GM23248 (cell line): ENCODE data around the gene APBA3. TPM values are rescaled to one million over a fixed set of nuclear protein-coding genes. Genes with fewer than 3 reads are reported as not detected.

ENCODE experiments used
- DNase-seq: peaks from one replicate; pipeline ENCODE4 v3.0.0-alpha.2; 2015
- H2AFZ ChIP-seq: fragments of 200-600 bp; sonication (generic); 2 replicates; pipeline ENCODE4 v1.6.1; 2016; ENCODE audit warnings: antibody characterized with exemption
- H3F3A ChIP-seq: fragments of 200-600 bp; sonication (generic); 2 replicates; pipeline ENCODE4 v1.6.1; 2016; ENCODE audit warnings: mild to moderate bottlenecking, antibody characterized with exemption, mixed run types; ENCODE audit not compliant: insufficient read depth
- H3K27ac ChIP-seq: fragments of 200-600 bp; sonication (generic); 2 replicates; pipeline ENCODE4 v1.5.1; 2016; ENCODE audit warnings: mild to moderate bottlenecking
- H3K27me3 ChIP-seq: fragments of 200-600 bp; sonication (generic); replicated peaks from 2 replicates; pipeline ENCODE4 v1.6.1; 2016; ENCODE audit warnings: mild to moderate bottlenecking; ENCODE audit not compliant: insufficient read depth
- H3K36me3 ChIP-seq: fragments of 200-600 bp; sonication (generic); 2 replicates; pipeline ENCODE4 v1.6.1; 2016; ENCODE audit warnings: low read depth, mild to moderate bottlenecking
- H3K4me1 ChIP-seq: fragments of 200-600 bp; sonication (generic); 2 replicates; pipeline ENCODE4 v1.6.1; 2016; ENCODE audit warnings: mild to moderate bottlenecking; ENCODE audit not compliant: insufficient read depth
- H3K4me2 ChIP-seq: fragments of 200-600 bp; sonication (generic); one replicate; pipeline ENCODE4 v1.6.1; 2016; ENCODE audit warnings: mild to moderate bottlenecking; ENCODE audit not compliant: unreplicated experiment
- H3K4me3 ChIP-seq: fragments of 200-600 bp; sonication (generic); 2 replicates; pipeline ENCODE4 v1.5.1; 2016; ENCODE audit warnings: mild to moderate bottlenecking
- H3K79me2 ChIP-seq: fragments of 200-600 bp; sonication (generic); 2 replicates; pipeline ENCODE4 v1.6.1; 2016; ENCODE audit warnings: mild to moderate bottlenecking; ENCODE audit not compliant: insufficient read depth
- H3K9ac ChIP-seq: fragments of 200-600 bp; sonication (generic); 2 replicates; pipeline ENCODE4 v1.6.1; 2016; ENCODE audit warnings: mild to moderate bottlenecking
- H3K9me2 ChIP-seq: fragments of 200-600 bp; sonication (generic); 2 replicates; pipeline ENCODE4 v1.6.1; 2016; ENCODE audit warnings: mixed run types, mild to moderate bottlenecking, moderate library complexity; ENCODE audit not compliant: insufficient read depth
- H3K9me3 ChIP-seq: fragments of 200-600 bp; sonication (generic); one replicate; pipeline ENCODE4 v1.6.1; 2017; ENCODE audit warnings: low read depth
- H4K20me1 ChIP-seq: fragments of 200-600 bp; sonication (generic); 2 replicates; pipeline ENCODE4 v1.6.0; 2016; ENCODE audit not compliant: insufficient read depth
- EZH2 ChIP-seq: fragments of 200-600 bp; sonication (generic); IDR thresholded peaks from 2 replicates; pipeline ENCODE4 v1.6.1; 2018; ENCODE audit warnings: antibody characterized with exemption, mild to moderate bottlenecking; ENCODE audit not compliant: insufficient read depth, poor library complexity, severe bottlenecking
- EZH2phosphoT487 ChIP-seq: fragments of 200-600 bp; sonication (generic); IDR thresholded peaks from 2 replicates; pipeline ENCODE4 v1.6.1; 2018; ENCODE audit warnings: antibody characterized with exemption, moderate library complexity, mild to moderate bottlenecking, low read depth; ENCODE audit not compliant: insufficient read depth
- WGBS, 2 experiments: methylation state at CpG; one replicate each; pipeline ENCODE4 v1.1.6; 2015 to 2017; ENCODE audit warnings: low lambda C conversion rate in 2 of 2, low coverage in 1 of 2; ENCODE audit errors: missing lambda C conversion rate in 2 of 2; 5-methylcytosine and 5-hydroxymethylcytosine counted together
- in situ Hi-C: fragments of 300-500 bp; cut with MboI; formaldehyde crosslinking; loops from 2 replicates; pipeline ENCODE4 v1.15.0; 2020
- polyA plus RNA-seq: library from polyadenylated mRNA; unstranded; fragments of >200 nt; fragmentation: Nextera tagmentation; extraction: Ambion mirVana; gene quantifications from 2 replicates; pipeline ENCODE4 v1.2.1, GENCODE V29; 2016
- total RNA-seq: library from RNA; depleted of rRNA; stranded (reverse); fragments of >200 nt; shearing (Covaris generic); gene quantifications from 2 replicates; pipeline ENCODE4 v1.2.3, GENCODE V29; 2014

Gene APBA3
- total and polyA plus RNA-seq, 2 experiments from 2014 or later, result 16.9 to 28.3 TPM

DNA sequence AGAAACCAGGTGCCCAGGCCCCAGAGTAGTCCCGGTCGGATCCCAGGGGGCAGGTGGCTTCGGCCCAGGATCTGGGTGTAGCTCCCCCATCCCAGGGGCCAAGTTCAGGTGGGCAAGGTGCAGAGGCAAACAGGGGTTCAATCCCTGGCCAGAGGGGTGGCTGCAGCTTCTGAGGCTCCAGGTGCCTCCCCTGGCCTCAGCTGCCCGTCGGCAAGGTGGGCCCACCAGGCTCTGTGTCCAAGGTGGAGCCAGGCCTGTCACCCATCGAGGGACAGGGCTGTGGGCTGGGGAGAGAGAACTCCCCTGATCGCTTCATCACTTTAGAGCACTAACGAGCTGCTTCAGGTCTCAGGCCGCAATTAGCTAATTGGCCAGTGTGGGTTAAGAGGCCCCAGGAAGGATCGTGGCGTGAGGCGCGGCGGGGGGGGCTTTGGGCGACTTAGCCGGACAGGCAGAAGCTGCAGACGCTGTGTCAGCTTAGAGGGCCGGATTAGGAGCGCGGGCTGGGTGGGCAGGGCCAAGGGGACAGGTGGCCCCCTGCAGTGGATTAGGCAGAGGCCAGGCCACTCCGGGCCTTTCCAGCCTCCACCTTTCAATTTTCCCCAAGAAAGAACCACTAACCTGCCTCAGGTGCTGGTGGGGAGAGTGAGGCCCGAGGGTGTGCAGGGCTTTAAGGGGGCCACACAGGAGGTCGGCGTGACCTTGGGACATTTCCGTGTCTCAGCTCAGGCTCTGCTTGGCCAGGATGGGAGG lies 13.3 kb upstream of the APBA3 start:
- Histone ChIP-seq H3K4me1 (no peaks in the 10 kb centered on the region), H3K9me3 (no peaks in the 10 kb centered on the region), H3K79me2 (no peaks in the 10 kb centered on the region), H3K4me3 (no peak overlapping the region), H3K9ac (no peak overlapping the region), H3K4me2 (no peak overlapping the region), H3K36me3 (no peaks in the 10 kb centered on the region), H3K27ac (no peak overlapping the region), H4K20me1 (no peaks in the 10 kb centered on the region), H3K9me2 (no peaks in the 10 kb centered on the region), H2AFZ (no peak overlapping the region), H3K27me3 (no peaks in the 10 kb centered on the region), H3F3A (no peaks in the 10 kb centered on the region)
- no peak for DNase-seq
- in situ Hi-C loops, result no loop called here
- 32 to 44% methylated on average over 16 to 24 of the region's 25 CpGs for WGBS, 2 experiments
- TF ChIP-seq EZH2 (no peak), EZH2phosphoT487 (no peak)

DNA sequence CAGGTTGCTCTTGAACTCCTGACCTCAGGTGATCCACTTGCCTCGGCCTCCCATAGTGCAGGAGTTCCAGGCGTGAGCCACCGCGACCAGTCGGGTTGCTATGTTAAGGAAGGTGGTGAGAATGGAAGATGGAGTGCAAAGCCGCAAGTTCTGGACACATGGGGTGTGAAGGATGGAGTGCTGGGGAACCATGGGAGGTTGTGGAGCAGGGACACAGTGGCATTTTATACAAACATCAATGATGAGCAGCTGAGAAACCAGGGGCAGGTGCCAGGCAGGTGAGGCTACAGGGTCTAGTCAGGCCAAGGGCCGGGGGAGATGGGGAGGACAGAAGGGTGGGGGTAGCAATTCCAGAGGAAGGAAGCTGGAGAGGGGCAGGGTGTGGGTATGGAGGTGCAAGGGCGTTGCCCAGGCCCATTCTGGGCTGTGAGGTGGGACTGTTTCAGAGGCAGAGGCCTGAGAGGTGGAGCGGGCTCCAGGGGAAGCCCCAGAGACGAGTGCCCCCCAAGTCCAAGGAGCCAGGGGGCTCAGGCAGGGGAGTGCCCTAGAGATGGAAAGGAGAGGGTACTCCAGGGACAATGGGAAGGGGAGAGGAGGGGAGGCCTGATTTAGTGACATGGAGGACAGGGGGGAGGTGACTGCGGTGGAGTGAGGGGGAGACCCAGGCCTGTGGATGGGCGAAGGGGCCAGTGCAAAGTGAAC lies 12.5 kb upstream of the APBA3 start:
- no peak for DNase-seq
- no peak overlapping the region for H3K9ac ChIP-seq
- 63 to 73% methylated on average over 11 to 12 of the region's 12 CpGs for WGBS, 2 experiments
- H3K27ac ChIP-seq, result no peak overlapping the region
- TF ChIP-seq EZH2, result no peak
- no peak for TF ChIP-seq EZH2phosphoT487
- no peaks in the 10 kb centered on the region for H3F3A ChIP-seq
- no peak overlapping the region for H3K4me3 ChIP-seq
- no peak overlapping the region for H2AFZ ChIP-seq
- H3K4me2 ChIP-seq, result no peak overlapping the region
- H3K27me3 ChIP-seq, result no peaks in the 10 kb centered on the region
- no peaks in the 10 kb centered on the region for H3K36me3 ChIP-seq
- in situ Hi-C loops, result no loop called here
- no peaks in the 10 kb centered on the region for H4K20me1 ChIP-seq
- no peaks in the 10 kb centered on the region for H3K4me1 ChIP-seq
- H3K9me2 ChIP-seq, result no peaks in the 10 kb centered on the region
- no peaks in the 10 kb centered on the region for H3K79me2 ChIP-seq
- H3K9me3 ChIP-seq, result no peaks in the 10 kb centered on the region

DNA sequence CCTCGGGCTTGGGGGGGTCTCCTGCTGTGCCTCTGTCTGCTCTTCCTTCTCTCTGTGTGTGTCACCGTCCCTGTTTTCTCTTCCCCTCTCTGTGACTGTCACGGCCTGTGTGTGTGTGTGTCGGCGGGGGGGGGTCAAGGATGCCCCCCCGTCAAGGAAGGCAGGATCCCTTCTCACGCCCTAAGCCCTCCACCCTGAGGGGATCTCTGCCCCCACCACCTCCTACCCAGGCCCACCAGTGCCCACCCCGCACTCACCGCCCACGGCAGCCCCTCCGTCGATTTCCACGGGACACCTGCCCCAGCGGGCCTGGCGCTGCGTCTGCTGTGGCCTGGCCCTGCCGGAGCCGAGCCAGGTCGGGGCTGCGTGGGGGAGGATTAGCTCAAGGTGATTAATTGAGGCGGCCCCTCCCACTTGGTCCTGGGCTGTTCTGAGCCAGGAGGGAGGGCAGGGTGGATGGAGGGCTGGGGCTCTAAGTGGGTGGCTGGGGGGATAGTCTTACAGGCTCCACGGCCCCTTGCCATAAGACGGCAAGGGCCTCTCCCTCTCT lies 10.5 kb upstream of the APBA3 start, which contains the start of gene RAX2:
Gene RAX2, minus strand, starts transcription at position 323 of the 550 bp plus-strand sequence. CDS start 486 bp downstream, outside the sequence.
- no peaks in the 10 kb centered on the region for H3K4me1 ChIP-seq
- 23 to 28% methylated on average over 17 to 23 of the region's 23 CpGs for WGBS, 2 experiments

DNA sequence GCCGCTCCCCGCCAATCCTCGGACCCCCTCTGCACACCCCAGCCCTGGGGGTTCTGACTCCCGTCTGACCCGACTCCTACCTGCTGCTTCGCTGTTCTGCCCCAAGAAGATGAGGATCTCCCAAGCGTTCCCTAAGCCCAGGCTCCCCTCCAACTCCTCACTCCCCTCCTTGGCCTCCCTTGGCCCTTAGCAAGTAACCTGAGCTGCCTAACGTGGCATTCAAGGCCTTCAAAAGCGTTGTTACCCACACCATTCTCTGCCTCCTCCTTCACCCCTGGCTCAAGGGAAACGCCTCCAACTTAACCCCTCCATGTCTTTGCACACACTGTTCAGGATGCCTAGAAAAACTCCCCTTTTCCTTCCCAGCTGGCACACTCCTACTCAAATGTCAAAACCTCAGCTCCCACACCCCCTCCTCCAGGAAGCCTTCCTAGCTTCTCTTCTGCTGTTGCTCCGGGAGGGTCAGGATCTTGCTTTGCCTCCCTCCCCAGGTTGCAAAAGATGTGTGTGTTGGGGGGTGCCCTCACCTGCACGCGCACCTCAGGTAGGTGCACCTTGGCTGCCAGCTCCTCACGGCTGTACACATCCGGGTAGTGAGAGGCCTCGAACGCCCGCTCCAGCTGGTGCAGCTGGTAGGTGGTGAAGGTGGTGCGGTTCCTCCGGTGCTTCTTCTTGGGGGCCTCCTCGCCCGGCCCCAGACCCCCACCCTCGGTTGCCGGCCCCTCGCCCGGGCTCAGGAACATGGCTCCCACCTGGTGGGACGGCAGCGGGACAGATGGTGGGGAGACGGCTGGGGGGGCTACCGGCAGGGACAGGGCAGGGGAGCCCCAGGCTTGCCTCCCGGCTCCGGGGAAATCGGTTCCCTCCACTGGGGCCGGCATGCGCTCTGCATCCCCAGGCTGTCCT lies 9.8 kb upstream of the APBA3 start:
- 67 to 78% methylated on average over 18 to 33 of the region's 35 CpGs for WGBS, 2 experiments
- Histone ChIP-seq H3K27me3 (no peaks in the 10 kb centered on the region), H3K79me2 (no peaks in the 10 kb centered on the region), H3K4me2 (no peak overlapping the region), H3K9ac (no peak overlapping the region), H3K9me2 (no peaks in the 10 kb centered on the region), H3K4me3 (no peak overlapping the region), H3K27ac (no peak overlapping the region), H3K36me3 (no peaks in the 10 kb centered on the region), H3K4me1 (no peaks in the 10 kb centered on the region), H4K20me1 (no peaks in the 10 kb centered on the region), H2AFZ (no peak overlapping the region), H3K9me3 (no peaks in the 10 kb centered on the region), H3F3A (no peaks in the 10 kb centered on the region)
- no peak for TF ChIP-seq EZH2
- TF ChIP-seq EZH2phosphoT487, result no peak
- in situ Hi-C loops, result no loop called here
- DNase-seq, result no peak

More for the DNA sequence above, 10.5 kb upstream of the APBA3 start, which contains the start of gene RAX2:
- in situ Hi-C loops, result no loop called here
- H2AFZ ChIP-seq, result no peak within 1 kb of the TSS
- no peak within 1 kb of the TSS for H3K27ac ChIP-seq
- no peaks in the 10 kb centered on the region for H3K9me3 ChIP-seq
- no peaks in the 10 kb centered on the region for H3K79me2 ChIP-seq
- no peak within 1 kb of the TSS for H3K9ac ChIP-seq
- no peak for DNase-seq
- H3K9me2 ChIP-seq, result no peaks in the 10 kb centered on the region
- no peaks in the 10 kb centered on the region for H3F3A ChIP-seq
- H3K4me2 ChIP-seq, result no peak within 1 kb of the TSS
- H4K20me1 ChIP-seq, result no peaks in the 10 kb centered on the region
- no peaks in the 10 kb centered on the region for H3K36me3 ChIP-seq
- H3K27me3 ChIP-seq, result no peaks in the 10 kb centered on the region
- no peak for TF ChIP-seq EZH2phosphoT487
- TF ChIP-seq EZH2, result no peak
- H3K4me3 ChIP-seq, result no peak within 1 kb of the TSS
